HG03575 (cell line): ENCODE data around the gene CFAP20DC.

ENCODE experiments used
- ATAC-seq: cut with Tn5 transposase; IDR thresholded peaks from one replicate; pipeline ENCODE4 v1.9.1; 2021; ENCODE audit not compliant: unreplicated experiment, insufficient number of reproducible peaks, low FRiP score; ENCODE audit errors: extremely low read depth

The CFAP20DC gene

DNA sequence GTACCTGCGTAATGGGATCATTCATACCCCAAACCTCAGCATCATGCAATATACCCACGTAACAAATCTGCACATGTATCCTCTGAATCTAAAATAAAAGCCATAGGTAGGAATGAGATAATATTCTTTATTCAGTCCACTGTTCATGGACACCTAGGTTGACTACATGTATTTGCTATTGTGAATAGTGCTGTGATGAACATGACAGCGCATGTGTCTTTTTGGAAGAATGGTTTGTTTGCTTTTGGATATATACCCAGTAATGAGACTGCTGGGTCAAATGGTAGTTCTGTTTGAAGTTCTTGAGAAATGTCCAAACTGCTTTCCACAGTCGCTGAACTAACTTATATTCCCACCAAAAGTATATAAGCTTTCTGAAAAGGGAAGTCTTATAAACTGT, 265.4 kb downstream of the CFAP20DC start:
- ATAC-seq: no peak

DNA sequence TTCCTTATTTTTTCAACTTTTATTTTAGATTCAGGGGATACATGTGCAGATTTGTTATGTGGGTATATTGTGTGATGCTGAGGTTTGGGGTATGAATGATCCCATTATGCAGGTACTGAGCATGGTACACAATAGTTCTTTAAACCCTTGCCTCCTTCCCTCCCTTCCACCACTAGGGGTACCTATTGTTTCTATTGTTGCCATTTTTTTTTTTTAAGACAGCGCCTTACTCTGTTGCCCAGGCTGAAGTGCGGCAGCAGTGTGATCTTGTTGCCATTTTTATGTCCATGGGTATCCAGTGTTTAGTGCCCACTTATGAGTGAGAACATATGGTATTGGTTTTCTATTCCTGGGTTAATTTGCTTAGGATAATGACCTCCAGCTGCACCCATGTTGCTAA, 266.0 kb downstream of the CFAP20DC start:
- no peak for ATAC-seq

DNA sequence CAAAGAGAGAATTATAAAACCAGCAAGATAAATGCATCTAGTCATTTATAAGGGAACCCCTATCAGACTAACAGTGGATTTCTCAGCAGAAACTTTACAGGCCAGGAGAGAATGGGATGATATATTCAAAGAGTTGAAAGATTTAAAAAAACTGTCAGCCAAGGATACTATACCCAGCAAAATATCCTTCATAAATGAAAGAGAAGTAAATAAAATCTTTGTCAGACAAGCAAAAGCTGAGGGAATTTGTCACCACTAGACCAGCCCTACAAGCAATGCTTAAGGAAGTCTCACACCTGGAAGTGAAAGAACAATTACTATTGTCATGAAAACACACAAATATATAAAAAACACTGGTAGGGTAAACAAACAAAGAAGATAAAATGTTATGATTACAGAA, 269.9 kb downstream of the CFAP20DC start:
- no peak for ATAC-seq

DNA sequence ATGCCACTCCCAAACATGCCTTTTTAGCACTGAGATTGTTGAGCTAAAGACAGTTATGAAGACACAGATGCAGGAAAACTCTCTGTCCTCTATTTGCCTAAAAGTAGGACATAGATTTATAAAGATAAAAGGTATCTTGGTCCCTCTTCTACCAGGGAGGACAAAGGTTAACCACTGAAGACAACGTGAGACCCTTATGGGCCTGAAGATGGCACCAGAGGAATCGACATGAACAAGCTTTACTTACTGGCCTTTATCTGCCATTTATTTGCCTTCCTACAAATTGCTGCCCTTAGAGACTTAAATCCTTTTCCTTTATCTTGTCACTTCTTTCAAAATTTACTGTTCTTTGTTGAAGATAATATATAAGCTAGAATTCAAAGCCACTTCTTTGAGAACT, 273.6 kb downstream of the CFAP20DC start:
- no peak for ATAC-seq

DNA sequence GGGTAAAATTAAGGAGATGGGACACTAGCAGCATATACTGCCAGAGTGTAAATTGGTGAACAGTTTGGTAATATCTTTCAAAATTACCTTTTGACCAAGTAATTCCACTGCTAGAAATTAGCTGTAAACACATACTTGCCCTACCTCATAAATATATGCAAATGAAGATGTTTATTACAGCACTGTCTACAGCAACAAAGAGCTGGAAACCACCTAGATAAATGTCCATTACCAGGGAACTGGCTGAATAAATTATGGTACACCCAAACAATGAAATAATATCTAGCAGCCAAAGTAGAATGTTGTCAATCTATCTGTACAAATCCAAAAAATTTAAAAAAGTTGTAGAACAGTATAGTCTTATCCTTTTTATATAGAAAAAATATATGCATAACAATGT, 277.4 kb downstream of the CFAP20DC start:
- ATAC-seq: no peak

DNA sequence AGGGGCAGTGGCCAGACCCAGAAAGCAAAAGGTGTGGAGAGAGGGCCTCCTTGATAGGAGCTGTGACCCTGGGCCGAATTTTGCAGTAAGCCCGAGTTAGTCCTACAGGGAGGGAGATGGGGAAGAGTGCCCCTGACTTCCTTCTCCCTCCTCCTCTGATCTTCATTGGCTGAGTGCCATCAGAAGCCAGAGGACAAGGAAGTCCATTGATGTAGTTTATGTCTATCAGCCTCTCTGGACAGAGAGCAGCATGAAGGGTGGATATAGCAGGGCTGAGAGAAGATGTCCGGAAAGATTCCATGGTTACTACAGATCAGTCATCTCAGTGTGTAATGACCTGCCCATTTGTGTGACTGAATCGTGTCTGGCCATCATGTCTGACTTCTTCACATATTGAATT, 280.8 kb downstream of the CFAP20DC start:
- no peak for ATAC-seq

DNA sequence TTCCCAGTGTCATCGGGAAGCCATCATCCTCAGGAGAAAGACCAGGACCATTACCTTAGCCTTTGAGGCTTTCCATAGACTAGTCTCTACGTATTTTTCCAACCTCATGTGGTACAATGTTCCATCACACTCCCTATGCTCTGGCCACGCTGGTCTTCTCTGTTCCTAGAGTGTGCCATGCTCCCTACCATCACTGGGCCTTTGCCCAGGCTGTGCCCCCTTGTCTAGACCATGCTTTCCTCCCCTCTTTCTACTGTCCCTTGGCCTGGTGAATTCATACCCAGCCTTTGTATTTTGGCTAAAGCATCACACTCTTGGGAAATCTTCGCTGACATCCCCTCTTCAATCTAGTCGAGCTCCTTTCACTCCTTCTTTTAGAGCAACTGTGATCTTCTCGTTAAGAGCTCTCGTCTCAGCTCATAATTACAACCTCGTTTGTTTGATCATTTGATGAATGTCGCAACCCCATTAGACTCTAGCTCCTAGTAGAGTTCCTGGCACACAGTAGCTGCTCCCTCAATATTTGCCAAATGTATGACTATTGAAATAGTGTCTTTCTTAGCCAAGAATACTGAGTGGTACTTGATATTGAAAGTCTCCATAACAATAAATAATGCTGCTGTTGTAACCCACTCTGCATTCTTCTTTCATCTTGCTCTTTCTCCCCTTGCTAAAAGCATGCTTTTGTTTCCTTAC, 283.1 kb downstream of the CFAP20DC start:
- no peak for ATAC-seq

DNA sequence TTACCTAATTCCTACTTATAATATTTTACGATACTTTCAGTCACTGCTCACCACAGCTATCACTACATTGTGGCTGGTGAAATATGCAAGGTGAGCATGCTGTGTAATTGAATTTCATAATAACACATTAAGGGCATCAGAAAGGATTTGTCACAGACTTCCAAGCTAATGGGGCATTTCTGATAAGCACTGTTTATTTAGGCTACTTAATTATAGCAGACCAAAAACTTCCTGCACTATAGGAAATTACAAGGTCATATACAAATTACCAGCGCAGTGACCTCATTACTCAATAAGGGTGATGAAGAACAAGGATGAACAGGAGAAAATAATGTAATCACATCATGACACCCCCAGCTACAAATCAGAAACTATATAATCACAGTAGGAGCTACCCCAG, 294.7 kb downstream of the CFAP20DC start:
- ATAC-seq: no peak

DNA sequence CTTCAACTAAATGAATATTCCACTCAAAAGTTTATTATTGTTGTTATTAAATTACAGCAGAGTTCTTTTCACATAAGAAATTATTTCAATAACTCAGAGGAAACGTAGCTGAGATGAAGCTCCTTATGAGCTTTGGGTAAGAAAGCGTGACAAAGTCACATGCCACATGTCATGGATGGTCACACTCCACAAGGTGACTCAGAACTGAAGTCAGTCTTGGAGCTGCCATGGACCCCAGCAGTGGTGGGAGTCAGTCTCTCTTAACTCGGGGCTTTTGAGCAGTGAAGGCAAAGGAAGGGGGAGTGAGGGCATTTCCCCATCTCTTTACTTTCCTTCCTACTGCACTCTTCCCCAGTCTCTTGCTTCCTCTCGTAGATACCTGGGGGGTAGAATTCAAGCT, 295.8 kb downstream of the CFAP20DC start:
- ATAC-seq: no peak

DNA sequence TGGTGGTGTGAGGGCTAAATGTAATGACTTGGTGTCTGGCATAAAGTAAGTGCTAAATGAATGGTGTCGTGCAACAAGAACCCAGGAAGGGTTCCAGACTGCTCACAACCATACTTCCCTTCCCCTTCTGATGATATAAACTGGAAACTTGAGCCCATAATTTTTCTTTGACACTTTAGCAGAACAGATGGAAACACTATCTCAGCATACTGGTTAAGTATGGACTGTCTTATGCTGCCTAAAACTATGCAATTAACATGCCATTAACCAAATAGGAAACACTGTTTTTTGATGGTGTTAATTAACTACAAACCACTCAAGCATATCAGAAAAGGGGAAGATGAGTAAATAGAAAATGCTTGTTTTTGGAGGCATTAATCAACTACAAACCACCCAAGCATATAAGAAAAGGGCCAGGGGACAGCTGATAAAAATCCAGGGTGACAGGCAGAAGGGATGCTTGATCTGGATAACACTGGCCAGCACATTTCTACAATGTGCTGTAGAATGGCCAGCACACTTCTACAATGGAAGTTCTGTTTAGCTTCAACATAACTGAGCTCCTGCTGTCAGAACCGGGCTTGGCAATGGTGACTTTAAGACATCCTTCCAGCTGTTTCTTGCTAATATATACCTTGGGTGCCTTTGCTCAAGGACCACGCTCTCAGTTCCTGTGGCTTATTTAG, 297.8 kb downstream of the CFAP20DC start:
- ATAC-seq: no peak

DNA sequence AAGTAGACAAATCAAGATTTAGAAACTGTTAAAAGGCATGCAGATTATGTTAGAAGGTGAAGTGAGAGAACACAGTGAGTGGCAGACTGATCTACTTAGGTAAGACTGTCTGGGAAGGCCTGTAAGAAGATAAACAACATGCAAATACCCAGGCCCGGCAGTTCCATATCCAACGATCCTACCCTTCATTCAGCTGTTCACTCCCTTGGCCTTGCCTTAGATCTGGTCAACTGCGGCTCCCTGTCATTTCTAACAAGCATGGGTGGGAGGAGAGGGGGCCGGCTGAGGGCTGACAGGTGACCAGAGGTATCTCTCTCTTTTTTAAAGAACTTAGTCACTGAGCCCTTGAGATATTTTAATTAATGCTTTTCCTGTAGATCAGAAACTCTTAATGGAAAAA, 298.6 kb downstream of the CFAP20DC start:
- no peak for ATAC-seq

DNA sequence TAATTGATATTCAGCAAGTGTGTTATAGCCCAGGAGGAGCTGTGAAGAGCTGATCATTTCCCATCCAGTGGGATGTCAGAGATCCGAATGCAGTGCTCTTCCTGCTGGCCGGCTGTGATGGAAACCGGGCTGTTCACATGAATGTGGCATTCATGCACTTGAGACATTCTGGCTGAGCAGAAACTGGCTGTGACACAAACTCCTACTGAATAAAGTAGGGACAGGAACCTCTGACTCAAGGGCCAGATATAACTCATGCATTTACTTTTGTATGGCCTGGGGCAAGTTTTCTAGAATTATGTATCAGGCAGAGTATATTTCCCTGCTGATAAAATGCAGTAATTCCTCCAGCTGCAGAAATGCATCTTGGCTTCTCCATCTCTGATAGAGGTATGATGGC, 299.9 kb downstream of the CFAP20DC start:
- ATAC-seq: no peak

DNA sequence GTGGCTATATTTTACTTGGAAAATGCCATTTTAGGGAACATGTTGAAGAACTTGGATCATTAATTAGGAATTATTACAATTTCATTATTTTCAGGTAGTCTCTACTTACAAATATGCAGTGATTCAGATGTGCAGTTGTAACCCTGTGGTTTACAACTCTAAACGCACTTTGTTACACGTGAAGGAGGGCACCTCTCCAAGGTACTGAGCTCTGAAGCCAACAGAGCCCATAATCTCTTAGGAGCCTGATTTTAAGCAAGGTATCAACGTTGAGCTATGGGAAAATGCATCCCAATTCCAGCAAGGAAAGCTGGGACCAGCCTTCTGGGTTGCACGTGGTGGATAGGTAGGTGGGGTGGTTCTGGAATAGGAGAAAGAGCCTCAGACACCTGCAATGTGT, 301.8 kb downstream of the CFAP20DC start:
- ATAC-seq: no peak

DNA sequence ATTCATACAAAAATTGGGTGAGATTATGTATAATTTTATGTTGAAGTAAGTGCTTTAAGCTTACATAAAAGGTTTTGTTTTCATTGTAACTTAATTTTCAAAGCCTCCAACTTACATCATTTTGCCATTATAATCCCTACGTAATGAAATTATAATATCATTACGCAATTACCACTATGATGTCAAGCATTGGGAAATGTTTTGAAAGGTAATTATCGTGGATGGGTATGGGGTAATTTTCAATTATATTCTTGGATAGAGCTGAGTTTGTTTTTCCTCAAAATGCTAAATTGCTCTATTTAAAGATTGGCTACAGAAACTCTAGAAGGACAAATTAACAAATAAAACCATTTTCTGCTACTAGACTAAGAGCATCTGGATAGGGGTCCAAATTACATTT, 303.1 kb downstream of the CFAP20DC start:
- ATAC-seq: no peak

DNA sequence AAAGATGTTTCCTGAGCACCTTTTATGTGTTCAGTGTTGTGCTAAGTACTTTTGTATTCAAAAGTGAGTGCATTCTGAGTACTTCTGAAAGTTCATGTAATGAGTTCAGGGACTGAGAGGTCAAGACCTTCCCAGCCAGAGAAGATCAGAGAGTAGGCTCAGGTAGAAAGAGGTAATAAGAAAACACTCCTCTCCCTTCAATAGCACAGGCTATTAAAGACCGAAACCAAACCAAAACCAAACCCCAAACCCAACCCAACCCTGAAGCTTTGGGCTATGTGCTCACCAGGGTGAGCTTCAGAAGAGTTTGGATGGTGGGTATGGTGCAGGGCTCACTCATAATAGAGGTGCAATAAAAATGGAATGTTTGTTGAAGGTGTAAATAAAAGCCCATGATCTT, 306.5 kb downstream of the CFAP20DC start:
- no peak for ATAC-seq

DNA sequence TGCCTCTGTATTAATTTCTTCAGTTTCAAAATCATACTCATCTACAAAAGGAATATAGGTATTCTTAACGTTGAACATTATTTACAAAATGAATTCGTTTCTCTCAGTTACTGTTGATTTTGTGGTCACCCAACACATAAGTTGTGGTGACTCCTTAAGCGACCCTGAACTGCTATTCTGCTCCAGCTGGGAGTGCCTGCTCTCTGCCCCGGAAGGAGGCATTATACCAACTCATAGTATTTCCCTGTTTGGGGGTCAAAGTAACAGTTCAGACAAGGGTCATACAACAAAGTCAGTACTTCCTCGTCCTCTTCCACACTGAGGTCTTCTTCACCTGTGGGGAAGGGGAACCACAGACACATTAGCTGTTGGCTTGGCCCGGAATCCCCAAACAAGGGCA, 307.6 kb downstream of the CFAP20DC start:
- ATAC-seq: no peak

DNA sequence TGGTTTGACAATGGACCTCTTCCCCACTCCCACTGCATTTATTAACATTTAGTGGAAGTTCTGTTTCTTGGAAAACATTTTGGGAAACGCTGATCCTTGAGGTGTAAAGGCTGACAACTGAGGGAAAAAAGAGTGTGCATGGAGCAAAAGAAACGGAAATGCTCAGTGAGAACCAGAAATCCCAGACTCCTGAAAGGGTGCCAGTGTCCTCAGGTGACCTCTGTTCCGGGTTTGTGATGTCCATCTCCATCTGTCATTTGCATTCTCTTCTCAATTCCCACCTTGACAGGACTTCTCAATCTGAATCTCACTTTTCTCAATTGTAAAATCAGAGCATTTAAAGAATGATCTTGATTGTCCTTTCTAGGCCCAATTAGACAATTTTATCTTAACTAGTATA, 312.2 kb downstream of the CFAP20DC start:
- no peak for ATAC-seq

DNA sequence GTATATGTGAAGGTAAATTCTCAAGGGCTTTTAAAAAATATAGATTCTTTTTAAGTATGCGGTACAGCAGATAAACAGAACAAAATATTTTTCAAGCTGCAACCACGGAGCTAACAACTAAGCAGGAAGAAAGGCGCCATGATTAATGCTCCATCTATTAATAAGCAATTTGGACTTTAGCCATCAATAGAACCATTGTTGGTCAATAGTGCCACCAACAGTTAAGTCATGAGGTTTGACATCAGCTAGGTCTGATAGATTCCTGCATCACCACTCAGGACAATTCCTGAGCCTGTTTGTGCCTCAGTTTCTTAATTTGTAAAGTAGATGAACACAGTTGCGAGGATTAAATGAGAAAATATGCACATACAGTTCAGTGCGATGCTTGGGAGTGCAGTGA, 318.2 kb downstream of the CFAP20DC start:
- ATAC-seq: no peak

DNA sequence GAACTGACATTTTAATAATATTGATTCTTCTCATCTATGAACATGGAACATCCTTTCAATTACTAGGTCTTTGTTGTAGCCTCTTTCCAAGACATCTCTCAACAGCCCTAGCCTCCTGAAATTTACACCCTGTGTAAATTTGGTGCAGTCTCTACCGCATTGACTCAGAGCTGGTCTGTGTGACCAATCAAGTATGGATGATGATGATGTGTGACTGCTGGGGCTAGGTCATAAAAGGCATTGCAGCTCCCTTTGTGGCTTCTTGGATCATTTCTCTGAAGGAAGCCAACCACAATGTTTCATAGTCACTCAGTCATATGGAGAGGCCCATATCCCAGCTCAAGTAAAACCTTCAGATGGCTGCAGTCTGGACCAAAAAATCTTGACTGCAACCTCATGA, 321.1 kb downstream of the CFAP20DC start:
- no peak for ATAC-seq

DNA sequence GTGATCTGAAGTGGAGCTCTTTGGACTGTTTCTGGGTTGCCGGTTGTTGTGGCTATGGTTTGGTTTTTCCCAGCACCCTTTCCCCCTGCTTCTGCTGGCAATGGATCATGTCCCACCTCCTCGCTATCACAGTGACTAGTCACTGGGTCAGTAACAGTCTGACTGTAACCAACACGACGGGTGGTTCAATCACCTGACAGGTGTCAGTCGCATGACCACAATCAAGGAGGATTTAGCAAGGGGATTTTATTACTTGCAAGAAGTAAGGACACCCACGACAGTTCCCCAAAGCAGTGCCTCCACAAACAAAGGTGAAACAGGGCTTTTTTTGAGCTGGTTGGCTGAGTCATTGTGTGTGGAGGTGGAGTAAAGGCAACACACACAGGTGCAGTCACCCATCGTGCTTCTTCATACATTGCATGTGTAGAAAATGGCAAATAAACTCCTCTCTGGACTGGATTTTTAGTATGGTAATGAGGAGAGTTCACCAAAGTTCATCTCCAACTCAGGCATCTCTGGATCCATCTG, 324.4 kb downstream of the CFAP20DC start:
- no peak for ATAC-seq

DNA sequence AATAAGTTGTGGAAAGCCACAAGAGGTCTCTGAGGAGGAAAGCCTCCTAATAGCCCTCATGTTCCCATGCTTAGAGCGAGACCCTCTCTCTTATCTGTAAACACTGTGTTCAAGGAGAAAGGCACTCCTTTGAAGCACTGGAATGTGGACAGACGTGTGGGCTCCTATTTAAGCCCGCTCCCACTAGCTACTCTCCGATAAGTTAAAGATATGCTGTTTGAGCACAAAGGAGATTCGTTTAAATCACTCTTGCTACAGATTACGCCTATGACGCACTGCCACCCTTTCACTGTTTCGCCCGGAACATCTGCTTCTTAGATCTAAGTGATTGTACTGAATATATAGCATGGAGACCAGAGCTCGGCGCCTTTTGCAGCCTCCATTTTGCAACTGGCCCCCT, 325.5 kb downstream of the CFAP20DC start:
- ATAC-seq: no peak
